DMS 273 treated with DMSO at 0.1 percent for 48 hours (cell line): ENCODE results near the gene AMIGO3.
"Not testable (repeated sequence)": the region's sequence is repeated elsewhere in the genome, so short reads cannot be mapped to it uniquely, and the experiment has no call there.

Experiments
- DNase-seq: peaks from one replicate; lab custom pipeline; 2025; lab: John Stamatoyannopoulos, UW

Gene AMIGO3

DNA sequence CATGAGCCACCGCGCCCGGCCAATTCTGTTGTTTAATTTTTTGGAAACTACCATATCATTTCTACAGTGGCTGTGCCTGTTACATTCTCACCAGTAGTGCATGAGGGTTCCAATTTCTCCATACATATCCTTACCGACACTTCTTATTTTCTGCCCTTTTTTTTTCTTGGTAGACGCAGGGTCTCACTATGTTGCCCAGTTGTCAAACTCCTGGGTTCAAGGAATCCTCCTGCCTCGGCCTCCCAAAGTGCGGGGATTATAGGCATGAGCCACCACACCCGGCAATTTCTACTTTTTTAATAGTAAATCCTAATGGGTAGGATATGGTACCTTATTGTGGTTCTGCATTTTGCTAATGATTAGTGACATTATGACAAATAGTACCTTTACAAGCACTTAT is 9.6 kb downstream of the AMIGO3 start:
- DNase-seq: no peak

- DNase-seq: peak; percentile 23
Measured at GRCh38 chr3:49707113-49707480, 12.4 kb downstream of the AMIGO3 start.

GRCh38 chr3:49706456-49707112 is 12.9 kb downstream of the AMIGO3 start:
- DNase-seq: no peak

DNA sequence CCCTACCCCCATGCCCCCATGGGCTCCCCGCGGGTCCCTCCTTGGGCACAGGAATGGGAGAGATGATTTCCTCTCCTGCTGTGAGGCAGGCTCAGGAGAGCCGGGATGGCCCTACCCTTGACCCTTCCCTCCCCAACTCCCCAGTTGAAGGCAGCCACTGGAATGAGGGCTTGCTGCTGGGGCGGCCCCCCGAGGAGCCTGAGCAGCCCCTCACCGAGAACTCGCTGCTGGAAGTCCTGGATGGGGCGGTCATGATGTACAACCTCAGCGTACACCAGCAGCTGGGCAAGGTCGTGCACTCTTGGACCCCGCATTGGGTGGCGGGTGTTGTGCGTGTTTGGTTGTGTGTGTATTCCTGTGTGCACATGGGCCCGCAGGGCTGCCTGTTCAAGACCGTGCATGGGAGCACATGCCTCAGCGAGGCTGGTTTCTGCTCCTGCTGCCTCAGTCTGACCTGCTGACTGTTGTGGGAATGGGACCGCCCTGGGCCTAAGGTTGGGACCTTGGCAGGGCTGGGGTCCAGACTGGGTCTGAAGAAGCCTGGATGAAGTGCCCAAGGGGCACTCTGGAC is 14.0 kb downstream of the AMIGO3 start:
- no peak for DNase-seq

DNA sequence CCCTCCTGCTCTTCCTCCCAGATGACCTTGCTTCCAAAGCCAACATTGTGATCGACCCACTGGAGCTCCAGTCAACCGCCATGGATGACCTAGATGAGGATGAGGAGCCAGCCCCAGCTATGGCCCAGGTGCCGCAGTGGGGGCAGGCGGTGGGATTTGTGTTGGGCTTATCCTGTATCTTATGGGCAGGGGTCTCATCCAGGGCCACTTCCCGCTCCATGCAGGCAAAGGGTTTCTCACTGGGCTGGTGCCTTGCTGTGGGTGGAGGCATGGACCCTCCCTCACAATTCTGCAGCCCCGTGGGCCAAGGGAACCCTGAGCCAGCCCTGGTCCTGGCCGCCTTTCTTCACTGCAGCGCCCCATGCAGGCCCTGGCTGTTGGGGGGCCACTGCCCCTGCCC is 14.9 kb downstream of the AMIGO3 start:
- no peak for DNase-seq

DNA sequence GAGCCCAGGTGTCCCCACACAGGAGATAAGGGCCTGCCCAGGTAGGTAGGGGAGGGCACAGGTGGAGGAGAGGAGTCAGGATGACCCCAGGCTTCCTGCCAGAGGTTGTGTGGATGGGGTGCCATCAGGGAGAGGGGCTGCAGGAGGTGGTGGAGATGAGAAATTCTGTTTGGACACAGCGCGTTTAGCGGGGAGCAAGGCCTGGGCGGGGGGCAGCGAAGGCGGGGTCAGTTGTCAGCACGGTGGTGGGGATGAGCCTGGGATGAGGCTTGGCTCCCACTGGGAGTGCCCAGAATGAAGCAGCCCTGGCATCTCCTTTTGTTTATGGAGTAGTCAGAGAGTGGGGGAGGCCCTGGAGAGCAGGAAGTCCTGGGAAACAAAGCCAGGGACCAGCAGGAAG is 15.5 kb downstream of the AMIGO3 start:
- no peak for DNase-seq

GRCh38 chr3:49703443-49703927 is 16.0 kb downstream of the AMIGO3 start:
- no peak for DNase-seq

DNA sequence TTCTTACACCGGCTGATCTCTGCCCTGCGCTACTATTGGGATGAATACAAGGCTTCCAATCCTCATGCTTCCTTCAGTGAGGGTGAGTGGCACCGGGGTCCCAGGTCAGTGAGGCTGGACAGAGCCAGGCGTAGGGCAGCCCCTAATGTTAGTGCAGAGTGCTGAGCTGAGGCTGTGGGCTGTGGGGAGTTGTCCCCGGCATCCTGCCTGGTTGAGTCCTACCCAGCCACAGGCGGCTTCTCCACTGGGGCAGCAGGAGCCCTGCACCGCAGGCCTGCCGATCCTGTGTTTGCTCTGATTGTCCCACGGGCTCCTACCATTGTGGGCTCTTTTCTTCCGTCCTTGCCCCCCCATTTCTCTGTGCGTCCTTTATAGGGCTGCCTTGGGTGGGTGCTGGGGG is 16.8 kb downstream of the AMIGO3 start:
- DNase-seq: no peak

DNA sequence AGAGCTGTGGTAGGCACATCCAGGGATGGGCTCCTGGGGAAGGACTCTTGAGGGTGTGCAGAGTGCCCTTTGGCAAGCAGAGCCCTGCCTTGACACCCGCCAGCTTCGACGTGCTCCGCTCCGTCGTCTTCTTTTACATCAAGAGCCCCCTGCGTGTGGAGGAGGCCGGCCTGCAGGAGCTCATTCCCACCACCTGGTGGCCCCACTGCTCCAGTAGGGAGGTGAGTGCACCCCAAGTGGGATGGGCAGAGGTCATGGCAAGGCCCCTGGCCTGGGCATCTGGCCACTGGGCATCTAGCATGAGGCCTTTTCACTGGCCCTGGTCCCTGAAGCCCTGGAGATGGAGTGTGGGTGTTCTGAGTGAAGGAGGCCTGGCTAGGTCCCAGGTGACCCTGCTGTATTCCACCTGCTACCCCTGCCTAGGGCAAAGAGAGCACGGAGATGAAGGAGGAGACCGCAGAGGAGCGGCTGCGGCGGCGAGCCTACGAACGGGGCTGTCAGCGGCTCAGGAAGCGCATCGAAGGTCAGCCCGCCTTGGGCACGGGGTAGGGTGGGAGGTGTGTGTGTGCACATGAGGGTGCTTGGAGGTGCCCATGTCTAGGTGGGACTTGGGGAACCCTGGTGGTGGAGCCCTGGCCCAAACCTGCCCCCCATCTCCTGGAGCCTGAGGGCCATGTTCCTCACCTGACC is 18.0 kb downstream of the AMIGO3 start:
- no peak for DNase-seq

GRCh38 chr3:49700453-49701128 is 18.9 kb downstream of the AMIGO3 start:
- no peak for DNase-seq

DNA sequence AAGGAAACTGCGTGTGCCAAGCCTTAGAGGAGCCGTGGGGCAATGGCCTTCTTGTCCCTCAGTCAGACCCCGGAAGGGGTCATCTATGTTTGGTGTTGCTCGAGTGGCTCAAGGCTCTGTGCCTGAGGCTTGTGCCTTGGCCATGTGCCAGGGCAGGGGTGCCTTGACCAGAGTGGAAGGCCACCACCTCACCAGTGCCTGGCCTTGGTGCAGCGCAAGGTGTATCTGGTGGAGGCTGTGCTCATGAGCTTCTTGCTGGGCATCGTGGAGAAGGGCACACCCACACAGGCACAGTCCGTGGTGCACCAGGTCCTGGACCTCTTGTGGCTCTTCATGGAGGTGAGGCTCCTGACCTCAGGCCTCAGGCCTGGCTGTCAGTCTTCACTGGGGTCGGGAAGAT is 19.5 kb downstream of the AMIGO3 start:
- DNase-seq: no peak

DNA sequence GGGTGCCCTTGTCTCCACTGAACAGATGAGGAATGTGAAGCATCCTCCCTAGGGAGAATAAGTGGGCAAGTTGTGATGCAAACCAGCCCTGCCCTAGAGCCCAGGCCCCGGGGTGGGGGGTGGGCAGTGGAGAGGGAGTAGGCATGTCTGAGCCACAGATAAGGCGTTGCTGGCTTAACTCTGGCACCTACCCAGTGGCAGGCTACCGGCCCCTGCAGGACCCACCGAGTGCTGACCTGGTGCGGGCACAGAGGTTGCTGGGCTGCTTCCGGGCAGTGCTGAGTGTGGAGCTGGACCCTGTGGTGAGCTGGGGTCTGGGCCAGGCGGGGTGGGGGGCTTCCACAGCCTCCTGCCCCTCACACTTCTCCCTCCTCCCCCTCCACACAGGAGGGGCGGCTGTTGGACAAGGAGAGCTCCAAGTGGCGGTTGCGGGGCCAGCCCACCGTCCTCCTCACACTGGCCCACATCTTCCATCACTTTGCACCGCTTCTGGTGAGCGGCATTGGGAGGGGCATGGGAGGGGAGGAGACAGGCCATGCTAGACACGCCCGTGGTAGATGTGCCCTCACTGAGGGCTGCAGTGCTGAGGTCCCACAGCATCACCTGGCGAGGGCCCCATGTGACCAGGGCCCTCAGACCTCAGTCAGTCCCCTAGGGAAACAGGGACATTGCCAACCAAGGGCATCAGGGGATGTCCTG is 20.1 kb downstream of the AMIGO3 start:
- DNase-seq: no peak

DNA sequence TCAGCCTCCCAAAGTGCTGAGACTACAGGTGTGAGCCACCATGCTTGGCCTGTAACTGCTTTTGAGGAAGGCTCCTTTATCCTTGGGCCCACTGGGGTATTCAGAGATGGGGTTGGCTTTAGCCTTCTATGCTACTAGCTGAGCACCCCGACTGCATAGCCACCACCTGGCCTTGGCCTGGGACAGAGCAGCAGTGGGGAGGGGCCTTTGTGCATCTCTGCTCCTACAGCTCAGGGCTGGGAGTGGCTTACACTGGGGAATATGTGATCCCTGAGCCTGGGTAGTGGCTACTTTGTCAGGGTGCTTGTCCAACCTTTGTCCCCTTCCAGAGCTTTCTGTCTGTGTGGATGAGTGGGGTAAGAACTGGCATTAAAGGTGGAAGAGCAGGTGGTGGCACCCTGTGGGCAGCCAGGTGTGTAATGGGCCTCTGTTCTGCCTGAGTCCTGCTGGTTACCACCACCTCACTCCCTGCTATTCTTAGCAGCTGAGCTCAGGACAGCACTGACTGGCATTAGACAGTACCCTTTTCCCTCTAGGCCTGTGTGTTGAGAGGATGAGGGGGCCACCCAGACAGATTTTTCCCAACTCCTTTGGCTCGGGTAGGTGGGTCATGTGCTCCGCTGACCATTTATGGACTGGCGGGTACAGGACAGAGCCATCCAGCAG is 24.0 kb downstream of the AMIGO3 start:
- not testable (repeated sequence) for DNase-seq

DNA sequence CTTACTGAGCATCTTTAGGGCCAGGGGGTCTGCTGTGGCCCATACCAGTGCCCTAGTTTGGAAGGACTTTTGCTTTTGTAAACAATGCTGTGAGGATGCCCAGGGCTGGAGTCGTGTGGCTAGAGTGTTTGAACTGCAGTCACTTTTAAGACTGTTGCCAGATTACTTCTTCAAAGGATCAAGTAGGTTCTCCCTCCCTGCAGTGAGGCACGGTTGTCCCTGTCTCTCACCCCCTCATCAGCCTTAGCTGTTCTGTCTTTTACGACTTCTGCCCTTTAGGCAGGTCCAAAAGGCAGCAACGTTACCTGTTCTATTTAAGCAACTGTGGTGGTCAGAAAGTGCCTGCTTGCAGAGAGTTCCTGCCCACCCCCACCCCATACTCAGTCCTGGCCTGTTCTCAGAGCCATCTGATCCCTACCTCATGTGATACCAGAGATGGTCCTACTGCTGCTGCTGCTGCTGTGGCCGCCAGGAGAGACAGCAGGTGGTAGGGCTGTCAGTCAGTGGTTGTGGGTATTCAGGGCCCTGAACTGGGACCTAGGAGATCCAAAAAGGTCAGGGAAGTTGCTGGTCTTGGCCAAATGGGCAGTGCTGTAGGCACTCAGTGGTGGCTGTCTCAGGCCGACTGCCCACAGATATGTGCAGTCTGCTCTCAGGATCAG is 24.9 kb downstream of the AMIGO3 start:
- not testable (repeated sequence) for DNase-seq

DNA sequence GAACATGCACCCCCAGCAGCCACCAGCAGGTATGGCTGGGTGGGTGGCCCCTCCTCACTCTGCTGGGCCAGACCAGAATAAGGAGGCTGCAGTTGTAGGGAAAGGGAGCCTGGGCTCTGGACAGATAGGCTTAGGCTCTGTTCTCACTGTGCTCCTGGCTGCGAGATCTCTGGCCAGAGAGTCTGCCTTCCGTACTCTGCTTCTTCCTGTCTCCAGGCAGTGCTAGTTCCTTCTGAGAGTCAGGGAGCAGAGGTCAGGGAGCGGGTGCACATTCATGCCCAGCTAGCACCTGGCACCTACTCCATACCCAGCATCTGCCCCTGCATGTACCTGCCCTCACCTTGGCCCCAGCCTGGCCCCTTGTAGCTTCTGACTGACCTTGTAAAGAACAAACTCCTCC is 28.0 kb downstream of the AMIGO3 start:
- DNase-seq: not testable (repeated sequence)

- not testable (repeated sequence) for DNase-seq
Measured at GRCh38 chr3:49690856-49691255, 28.6 kb downstream of the AMIGO3 start.

DNA sequence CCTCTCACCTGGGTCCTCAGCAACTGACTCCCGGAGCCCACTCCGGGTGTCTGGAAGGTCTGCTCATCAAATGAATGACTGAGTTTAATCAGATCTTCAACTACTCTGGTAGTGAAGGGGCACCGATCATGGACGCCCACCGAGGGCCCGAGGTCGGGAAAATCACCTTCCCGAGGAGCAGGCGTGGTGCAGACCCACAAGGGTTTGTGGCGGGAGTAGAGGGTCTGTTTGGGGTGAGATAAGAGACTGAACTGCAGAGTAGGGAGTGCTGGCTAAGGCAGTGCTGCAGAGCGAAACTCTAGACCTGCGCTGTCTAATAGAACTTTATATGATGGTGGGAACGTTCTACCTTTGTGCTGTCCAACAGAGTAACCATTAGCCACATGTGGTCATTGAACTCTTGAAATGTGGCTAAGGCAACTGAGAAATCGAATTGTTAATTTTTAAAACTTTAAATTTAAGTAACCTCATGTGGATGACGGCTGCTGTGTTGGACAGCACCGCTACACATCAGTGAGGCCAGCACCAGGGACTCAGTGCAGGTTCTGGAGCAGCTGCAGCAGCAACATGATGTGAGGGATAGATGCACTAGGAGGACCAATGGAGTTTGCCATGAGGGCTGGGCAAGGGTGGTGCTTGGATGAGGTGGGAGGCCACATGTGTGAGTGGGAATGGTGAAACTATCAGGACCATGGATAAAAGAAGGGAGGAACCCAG is 29.4 kb downstream of the AMIGO3 start:
- not testable (repeated sequence) for DNase-seq

- no peak for DNase-seq
Measured at GRCh38 chr3:49689046-49689907, 30.2 kb downstream of the AMIGO3 start, which contains the start of the genes MST1 and RNF123. Gene MST1 (minus strand): TSS chr3:49689474. CDS start chr3:49688691, 783 bp downstream. Gene RNF123 (plus strand): TSS chr3:49689557. CDS start chr3:49691166, 1,609 bp downstream.
